ENCODE data around the gene OTUD1.

OTUD1 gene

GRCh38 chr10:23469596-23470237 lies 30.8 kb downstream of the OTUD1 start:
- no peak for DNase-seq

GRCh38 chr10:23472181-23472580 lies 33.3 kb downstream of the OTUD1 start:
- no peak for DNase-seq

- DNase-seq, result no peak
Observed at GRCh38 chr10:23474081-23474480, 35.2 kb downstream of the OTUD1 start.

- no peak for DNase-seq
Observed at GRCh38 chr10:23474626-23475025, 35.8 kb downstream of the OTUD1 start.

- no peak for DNase-seq
Observed at GRCh38 chr10:23478570-23478969, 39.7 kb downstream of the OTUD1 start.

- DNase-seq, result no peak
Observed at GRCh38 chr10:23479798-23480473, 41.1 kb downstream of the OTUD1 start.

GRCh38 chr10:23481363-23481961 lies 42.6 kb downstream of the OTUD1 start:
- DNase-seq, result no peak

- DNase-seq, result no peak
Observed at GRCh38 chr10:23490115-23490514, 51.2 kb downstream of the OTUD1 start.
